GM12872 (cell line): ENCODE results near the gene CXCL10.

Source experiments
- CTCF ChIP-seq: IDR thresholded peaks from 3 replicates; pipeline ENCODE4 v1.5.1; 2011; ENCODE audit warnings: low read depth, mild to moderate bottlenecking, low read length, moderate library complexity; ENCODE audit not compliant: insufficient read depth

The CXCL10 gene

GRCh38 chr4:76003620-76004019 lies 19.7 kb downstream of the CXCL10 start:
- TF ChIP-seq CTCF: no peak

- no peak for TF ChIP-seq CTCF
Observed at GRCh38 chr4:76003035-76003434, 20.3 kb downstream of the CXCL10 start.

- no peak for TF ChIP-seq CTCF
Observed at GRCh38 chr4:76002176-76002575, 21.1 kb downstream of the CXCL10 start.

- no peak for TF ChIP-seq CTCF
Observed at GRCh38 chr4:76001700-76002099, 21.6 kb downstream of the CXCL10 start.

- no peak for TF ChIP-seq CTCF
Observed at GRCh38 chr4:76000279-76000678, 23.0 kb downstream of the CXCL10 start.

GRCh38 chr4:75997946-75998345 lies 25.4 kb downstream of the CXCL10 start:
- TF ChIP-seq CTCF: no peak

- no peak for TF ChIP-seq CTCF
Observed at GRCh38 chr4:75997081-75997480, 26.2 kb downstream of the CXCL10 start.

- TF ChIP-seq CTCF: peak; percentile 46; the same call in 2 of the 3 replicates
Observed at GRCh38 chr4:75995727-75996126, 27.6 kb downstream of the CXCL10 start.
